Activated CD4-positive, alpha-beta T cell treated with anti-CD3 and anti-CD28 coated beads for 4 hours (primary cell): ENCODE data around the gene IFFO2.
"Not testable (repeated sequence)": the region's sequence is repeated elsewhere in the genome, so short reads cannot be mapped to it uniquely, and the experiment has no call there.

Source experiments
- DNase-seq, 2 donors: peaks; one replicate each; pipeline ENCODE4 v3.0.0-alpha.2; 2020

IFFO2 gene

DNA sequence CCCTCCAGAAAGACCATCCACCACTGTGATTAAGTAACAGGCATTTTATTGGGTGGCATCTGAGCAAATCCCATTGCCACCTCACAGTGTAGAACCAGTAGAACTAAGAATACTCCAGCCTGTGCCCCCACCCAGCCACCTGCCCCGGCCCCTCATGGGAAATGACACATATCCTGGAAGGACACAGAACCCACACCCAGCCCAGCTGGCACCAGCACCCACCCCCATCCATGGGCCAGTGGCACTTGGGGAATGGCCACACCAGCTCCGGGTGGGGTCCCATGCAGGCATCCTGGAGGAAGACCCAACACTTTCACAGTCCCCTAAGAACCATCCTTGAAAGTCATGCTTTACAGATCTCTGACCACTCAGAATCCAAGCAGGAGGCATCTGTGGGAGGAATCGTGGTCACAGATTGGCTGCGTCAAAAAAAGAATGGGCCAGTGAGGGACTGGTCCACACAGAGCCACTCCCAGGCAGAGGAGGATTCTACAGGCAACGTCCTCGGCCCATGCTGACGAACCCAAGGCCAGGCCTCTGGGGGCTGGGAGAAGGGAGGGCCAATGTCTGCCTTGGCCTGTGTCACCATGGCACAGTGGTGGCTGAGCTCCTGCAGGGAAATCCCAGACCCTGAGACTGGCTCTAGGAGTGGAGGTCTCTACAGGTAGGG is 84.9 kb downstream of the IFFO2 start:
- no peak for DNase-seq

- DNase-seq: no peak
These were observed 85.5 kb downstream of the IFFO2 start for GRCh38 chr1:18870957-18871356.

DNA sequence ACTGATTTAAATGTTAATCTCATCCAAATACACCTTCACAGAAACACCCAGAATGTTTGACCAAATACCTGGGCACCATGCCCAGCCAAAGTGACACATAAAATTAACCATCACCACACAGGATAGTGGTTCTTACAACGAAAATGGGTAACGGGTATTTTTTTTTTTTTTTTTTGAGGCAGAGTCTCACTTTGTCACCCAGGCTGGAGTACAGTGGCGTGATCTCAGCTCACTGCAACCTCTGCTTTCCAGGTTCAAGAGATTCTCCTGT is 85.9 kb downstream of the IFFO2 start:
- not testable (repeated sequence) for DNase-seq

DNA sequence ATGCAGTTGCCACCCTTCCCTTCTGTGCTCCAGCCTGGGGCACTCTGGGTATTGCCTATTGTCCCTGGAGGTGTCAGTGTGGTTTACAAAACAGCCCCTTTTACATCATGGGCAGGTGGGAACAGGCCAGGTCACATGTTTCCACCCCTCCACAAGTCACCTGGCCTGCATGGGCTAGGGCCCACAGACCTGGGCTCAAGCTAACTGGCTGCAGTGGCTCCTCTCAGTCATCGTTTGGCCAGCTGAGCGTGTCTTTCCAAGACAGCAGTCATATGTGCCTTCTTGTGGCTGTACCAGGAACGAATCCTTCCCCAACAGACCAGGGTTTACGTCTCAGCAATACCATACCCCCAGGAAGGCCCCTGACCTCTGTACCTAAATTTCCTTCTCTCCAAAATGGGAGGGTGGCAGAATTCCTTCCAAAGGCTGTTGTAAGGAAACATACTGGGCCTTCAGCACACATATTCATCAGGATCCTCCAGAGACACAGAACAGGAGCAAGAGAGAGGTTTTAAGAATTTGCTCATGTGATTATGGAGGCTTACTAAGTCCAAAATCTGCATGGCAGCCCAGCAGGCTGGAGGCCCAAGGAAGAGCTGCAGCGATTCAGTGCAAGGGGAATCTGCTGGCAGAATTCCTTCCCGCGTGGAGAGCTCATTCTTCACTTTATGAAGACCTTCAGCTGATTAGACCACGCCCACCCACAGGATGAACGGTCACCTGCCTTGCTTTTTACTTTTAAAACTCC is 86.5 kb downstream of the IFFO2 start:
- DNase-seq: no peak

DNA sequence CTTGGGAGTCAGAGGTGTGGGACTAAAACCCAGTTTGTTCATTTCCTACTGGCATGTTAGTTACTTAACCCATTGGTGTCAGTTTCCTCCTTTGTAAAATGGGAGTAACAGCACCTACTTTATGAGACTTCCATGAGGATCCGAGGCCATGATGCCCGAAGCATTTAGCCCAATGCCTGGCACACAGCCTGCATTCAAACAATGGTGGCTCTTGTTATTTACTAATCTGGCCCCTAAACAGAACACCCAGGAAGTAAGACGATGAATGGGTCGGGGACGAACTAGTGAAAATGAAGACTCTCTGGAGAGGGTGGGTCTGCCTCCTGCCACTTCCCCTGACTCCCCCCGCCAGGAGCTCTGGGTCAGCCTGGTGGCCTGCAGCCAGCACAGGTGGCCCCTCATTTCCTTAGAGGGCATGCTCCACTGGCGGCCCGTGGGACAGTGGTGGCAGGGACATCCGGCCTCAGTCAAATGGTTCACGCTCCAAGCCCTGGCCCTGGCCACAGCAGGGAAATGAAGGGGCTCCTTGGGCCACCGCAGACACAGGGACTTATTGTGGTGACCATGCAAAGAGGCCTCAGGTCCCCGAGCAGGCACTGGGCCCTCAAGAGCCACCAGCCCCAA is 87.6 kb downstream of the IFFO2 start:
- DNase-seq: no peak

- DNase-seq: no peak
These were observed 88.1 kb downstream of the IFFO2 start for GRCh38 chr1:18868354-18868753.

DNA sequence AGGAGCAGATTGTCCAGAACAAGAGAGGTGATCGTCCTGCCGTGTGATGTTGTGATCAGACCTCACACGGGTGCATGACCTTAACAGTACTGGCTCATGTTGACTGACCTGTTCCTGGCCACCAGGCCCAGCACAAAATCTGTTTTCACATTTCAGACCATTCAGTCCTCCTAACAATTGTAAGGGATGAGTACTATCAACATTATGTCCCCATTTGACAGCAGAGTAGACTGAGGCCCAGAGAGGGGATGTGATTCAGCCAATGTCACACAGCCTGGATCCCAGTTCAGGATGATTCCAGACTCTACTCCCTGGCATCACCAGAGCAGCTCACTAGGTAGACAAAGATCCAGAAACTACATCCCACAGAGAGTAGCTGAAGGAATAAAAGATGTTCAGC is 89.6 kb downstream of the IFFO2 start:
- DNase-seq: no peak

GRCh38 chr1:18866314-18866713 is 90.2 kb downstream of the IFFO2 start:
- no peak for DNase-seq

DNA sequence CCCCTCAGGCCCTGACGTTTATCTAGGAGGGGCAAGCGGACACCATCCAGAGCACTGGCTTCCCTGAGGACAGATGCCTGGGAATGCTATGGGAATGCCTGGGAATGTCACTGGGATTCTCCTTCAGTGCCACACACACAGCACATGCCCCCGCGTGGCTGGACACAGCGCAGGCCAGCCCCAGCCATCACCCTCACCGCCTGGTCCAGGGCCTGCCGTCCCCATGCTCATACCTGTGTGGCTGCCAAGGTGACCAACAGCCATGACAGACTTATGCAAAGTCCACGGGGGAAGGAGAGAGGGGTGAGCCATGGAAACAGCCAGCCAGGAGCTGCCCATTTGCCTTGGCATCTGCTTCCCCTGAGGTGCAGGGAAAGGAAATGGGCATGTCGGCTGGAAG is 91.3 kb downstream of the IFFO2 start:
- DNase-seq: no peak

GRCh38 chr1:18861590-18861989 is 94.9 kb downstream of the IFFO2 start:
- no peak for DNase-seq

DNA sequence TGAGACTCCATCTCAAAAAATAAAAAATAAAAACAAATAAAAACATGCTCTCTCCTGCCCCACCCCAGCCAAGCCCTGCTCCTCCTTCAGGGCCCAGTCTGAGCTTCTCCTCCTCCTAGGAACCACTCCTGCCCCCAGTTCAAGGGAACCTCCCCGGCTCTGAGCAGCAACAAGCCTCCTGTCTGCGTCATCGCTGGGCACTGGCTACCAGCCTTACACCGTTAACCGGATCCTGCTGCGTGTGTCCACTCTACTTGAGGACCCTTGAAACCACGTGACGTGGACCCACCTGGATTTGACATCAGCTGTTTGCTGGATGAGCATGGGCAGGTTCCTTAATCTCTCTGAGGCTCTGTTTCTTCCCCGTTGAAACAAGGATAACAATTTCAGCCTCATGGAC is 95.4 kb downstream of the IFFO2 start:
- no peak for DNase-seq

DNA sequence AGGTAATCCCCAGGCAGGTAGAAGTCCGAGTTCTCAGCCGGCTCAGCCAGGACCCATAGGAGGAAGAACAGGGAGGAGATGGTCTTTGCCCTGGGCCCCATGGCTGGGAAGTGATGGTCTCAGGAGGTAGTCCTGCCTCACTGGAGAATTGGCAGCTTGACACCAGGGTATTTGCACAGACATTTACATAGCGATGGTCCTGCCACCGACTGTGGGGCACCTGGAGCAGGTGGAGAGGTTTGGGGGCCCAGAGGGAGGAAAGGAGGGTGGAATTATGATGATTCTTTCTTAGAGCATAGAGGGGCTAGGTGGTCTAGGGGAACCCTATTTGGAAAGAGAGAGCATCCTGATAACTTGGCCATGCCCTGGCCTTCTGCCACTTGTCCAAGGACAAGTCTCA is 96.9 kb downstream of the IFFO2 start, which contains the start of gene TAS1R2:
TSS of gene TAS1R2 (minus strand) at position 101 of the 400 bp plus-strand sequence. CDS start at position 101, 0 bp downstream.
- no peak for DNase-seq

DNA sequence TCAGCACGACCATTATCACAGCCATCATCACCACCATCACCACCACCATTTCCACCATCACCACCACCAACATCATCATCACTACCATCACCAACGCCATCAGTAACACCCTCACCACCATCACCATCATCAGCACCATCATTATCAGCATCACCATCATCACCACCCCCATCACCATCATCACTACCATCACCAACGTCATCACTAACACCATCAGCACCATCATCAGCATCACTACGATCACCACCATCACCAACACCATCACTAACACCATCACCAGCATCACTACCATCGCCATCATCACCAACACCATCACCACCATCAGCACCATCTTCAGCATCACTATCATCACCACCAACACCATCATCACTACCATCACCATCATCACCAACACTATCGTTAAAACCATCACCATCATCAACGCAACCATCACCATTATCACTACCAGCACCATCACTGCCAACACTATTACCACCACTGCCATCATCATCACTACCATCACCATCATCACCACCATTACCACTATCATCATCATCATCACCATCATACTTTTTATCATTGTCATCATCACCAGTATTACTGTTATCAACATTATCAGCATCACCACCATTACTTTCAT is 98.3 kb downstream of the IFFO2 start:
- no peak for DNase-seq

DNA sequence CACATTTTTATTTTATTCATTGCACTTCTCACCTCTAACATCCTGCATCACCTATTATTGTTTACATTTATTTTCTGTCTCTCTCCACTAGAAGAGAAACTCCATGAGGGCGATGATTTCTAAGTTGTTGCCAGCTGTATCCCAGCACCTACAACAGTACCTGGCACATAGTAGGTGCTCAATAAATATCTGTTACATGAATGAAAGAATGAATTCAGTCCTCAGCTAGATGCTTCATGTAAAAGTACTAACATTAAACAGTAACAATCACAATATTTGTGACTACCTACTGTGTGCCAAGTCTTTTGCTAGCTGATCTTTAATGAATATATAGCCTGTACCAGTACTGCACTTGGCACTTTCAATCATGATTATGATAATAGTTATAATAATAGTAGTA is 100.0 kb downstream of the IFFO2 start:
- DNase-seq: no peak

- no peak for DNase-seq
These were observed 100.9 kb downstream of the IFFO2 start for GRCh38 chr1:18855573-18855972.

DNA sequence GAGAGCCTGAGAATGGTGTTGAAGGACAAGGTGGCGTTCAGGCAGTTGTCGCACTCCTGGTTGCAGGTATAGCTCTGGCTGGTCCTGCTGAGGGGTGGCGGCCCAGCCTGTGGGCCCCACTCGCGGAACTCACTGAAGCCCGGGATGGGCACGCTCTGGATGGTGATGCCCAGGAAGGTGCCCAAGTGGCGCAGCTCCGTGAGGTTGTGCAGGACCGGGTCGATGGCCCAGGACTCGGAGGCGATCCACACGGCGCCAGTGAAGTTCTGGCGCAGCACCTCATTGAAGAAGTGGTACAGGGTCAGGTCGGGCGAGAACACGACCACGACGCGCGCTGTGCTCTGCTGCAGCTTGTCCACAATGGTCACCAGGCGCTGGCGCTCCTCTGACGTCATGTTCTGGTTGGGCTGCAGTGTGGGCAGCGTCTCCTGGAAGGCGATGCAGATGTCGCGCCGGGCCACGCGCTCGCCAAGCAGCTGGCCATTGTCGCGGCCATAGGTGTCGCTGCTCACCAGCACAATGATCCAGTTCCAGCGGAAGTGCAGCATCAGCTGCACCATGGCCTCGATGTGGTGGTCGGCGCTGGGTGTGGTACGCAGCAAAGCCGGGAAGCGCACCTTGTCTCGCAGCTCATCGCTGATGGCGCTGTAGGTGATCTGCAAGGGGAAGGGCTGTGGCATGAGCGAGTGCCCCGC is 102.0 kb downstream of the IFFO2 start:
- no peak for DNase-seq
